Smooth muscle cell (in vitro differentiated cells): ENCODE measurements around the gene MACROH2A1. TPM values are rescaled to one million over a fixed set of nuclear protein-coding genes. Genes with fewer than 3 reads are reported as not detected.
A peak's percentile ranks its signal among the peaks of the same experiment; 100 is the strongest.

Source experiments
- DNase-seq: peaks from one replicate; lab custom pipeline; 2025; ENCODE audit not compliant: unreplicated experiment; lab: John Stamatoyannopoulos, UW
- H2AFZ ChIP-seq: fragments of 200-600 bp; sonication (generic); 2 replicates; pipeline ENCODE4 v1.6.0; 2016; ENCODE audit warnings: antibody characterized with exemption, low read depth, mild to moderate bottlenecking
- H3F3A ChIP-seq: fragments of 200-600 bp; sonication (generic); 2 replicates; pipeline ENCODE4 v1.6.0; 2017; ENCODE audit warnings: antibody characterized with exemption, low read depth
- H3K27ac ChIP-seq: fragments of 200-600 bp; sonication (generic); 2 replicates; pipeline ENCODE4 v1.5.1; 2016; ENCODE audit warnings: low read depth, mild to moderate bottlenecking
- H3K27me3 ChIP-seq: fragments of 200-600 bp; sonication (generic); 2 replicates; pipeline ENCODE4 v1.6.1; 2016; ENCODE audit warnings: low read depth, mild to moderate bottlenecking
- H3K36me3 ChIP-seq: fragments of 200-600 bp; sonication (generic); 2 replicates; pipeline ENCODE4 v1.5.1; 2016; ENCODE audit warnings: low read depth
- H3K4me1 ChIP-seq: fragments of 200-600 bp; sonication (generic); 2 replicates; pipeline ENCODE4 v1.5.1; 2016; ENCODE audit warnings: low read depth
- H3K4me2 ChIP-seq: fragments of 200-600 bp; sonication (generic); 2 replicates; pipeline ENCODE4 v1.6.0; 2016; ENCODE audit warnings: mild to moderate bottlenecking
- H3K4me3 ChIP-seq: fragments of 200-600 bp; sonication (generic); 2 replicates; pipeline ENCODE4 v1.5.1; 2016; ENCODE audit warnings: mild to moderate bottlenecking
- H3K79me2 ChIP-seq: fragments of 200-600 bp; sonication (generic); 2 replicates; pipeline ENCODE4 v1.6.0; 2016; ENCODE audit warnings: low read depth, mild to moderate bottlenecking
- H3K9ac ChIP-seq: fragments of 200-600 bp; sonication (generic); 2 replicates; pipeline ENCODE4 v1.6.0; 2016; ENCODE audit warnings: low read depth
- H3K9me3 ChIP-seq: fragments of 200-600 bp; sonication (generic); replicated peaks from 2 replicates; pipeline ENCODE4 v1.5.1; 2016; ENCODE audit warnings: low read depth
- H4K20me1 ChIP-seq: fragments of 200-600 bp; sonication (generic); 2 replicates; pipeline ENCODE4 v1.6.0; 2016; ENCODE audit warnings: low read depth
- CTCF ChIP-seq: fragments of 200-600 bp; sonication (generic); IDR thresholded peaks from 2 replicates; pipeline ENCODE4 v1.5.1; 2017; ENCODE audit warnings: borderline replicate concordance, mild to moderate bottlenecking, antibody characterized with exemption; ENCODE audit not compliant: insufficient read depth, poor library complexity, severe bottlenecking
- WGBS: methylation state at CpG from one replicate; pipeline ENCODE4 v1.1.7; 2016; ENCODE audit warnings: low lambda C conversion rate; 5-methylcytosine and 5-hydroxymethylcytosine counted together
- polyA plus RNA-seq: library from polyadenylated mRNA; unstranded; fragments of >200 nt; fragmentation: Nextera tagmentation; extraction: Ambion mirVana; gene quantifications from 2 replicates; pipeline ENCODE4 v1.2.1, GENCODE V29; 2016
- total RNA-seq: library from RNA; depleted of rRNA; stranded (reverse); fragments of >200 nt; gene quantifications from 2 replicates; pipeline ENCODE4 v1.2.3, GENCODE V29; 2014

The MACROH2A1 gene
- total and polyA plus RNA-seq, 2 experiments from 2014 or later: 309 to 371 TPM

GRCh38 chr5:135382106-135382790 lies 16.8 kb downstream of the MACROH2A1 start:
- DNase-seq: no peak
- H3K79me2 ChIP-seq: peaks cover 76% of the 10 kb centered on the region
- peaks cover 5% of the 10 kb centered on the region for H3K4me1 ChIP-seq
- no peaks in the 10 kb centered on the region for H3K36me3 ChIP-seq
- peak overlapping the region; percentile 45 for H3K9ac ChIP-seq
- H2AFZ ChIP-seq: no peak overlapping the region
- H3F3A ChIP-seq: peaks cover 33% of the 10 kb centered on the region
- H3K9me3 ChIP-seq: no peaks in the 10 kb centered on the region
- no peak for TF ChIP-seq CTCF
- no peaks in the 10 kb centered on the region for H3K27me3 ChIP-seq
- H3K4me3 ChIP-seq: no peak overlapping the region
- WGBS: 14% methylated on average over 3 of the region's 3 CpGs
- H4K20me1 ChIP-seq: peaks cover 24% of the 10 kb centered on the region
- peak overlapping the region; percentile 45 for H3K4me2 ChIP-seq
- H3K27ac ChIP-seq: peak overlapping the region; percentile 89

- TF ChIP-seq CTCF: no peak
- 73% methylated on average over 7 of the region's 7 CpGs for WGBS
- peak overlapping the region; percentile 50 for H3K4me2 ChIP-seq
- peaks cover 19% of the 10 kb centered on the region for H3F3A ChIP-seq
- H3K4me1 ChIP-seq: peaks cover 6% of the 10 kb centered on the region
- peaks cover 49% of the 10 kb centered on the region for H4K20me1 ChIP-seq
- H2AFZ ChIP-seq: no peak overlapping the region
- no peaks in the 10 kb centered on the region for H3K27me3 ChIP-seq
- H3K79me2 ChIP-seq: peaks cover 77% of the 10 kb centered on the region
- no peak for DNase-seq
- no peaks in the 10 kb centered on the region for H3K9me3 ChIP-seq
- H3K9ac ChIP-seq: peak overlapping the region; percentile 55
- H3K4me3 ChIP-seq: no peak overlapping the region
- peaks cover 9% of the 10 kb centered on the region for H3K36me3 ChIP-seq
- H3K27ac ChIP-seq: peak overlapping the region; percentile 89
These were observed 19.9 kb downstream of the MACROH2A1 start for GRCh38 chr5:135379046-135379654.

- Histone ChIP-seq H3K36me3 (peaks cover 9% of the 10 kb centered on the region), H2AFZ (no peak overlapping the region), H3K9ac (peak overlapping the region; percentile 55), H3K27ac (peak overlapping the region; percentile 89), H3F3A (peaks cover 12% of the 10 kb centered on the region), H3K9me3 (no peaks in the 10 kb centered on the region), H3K27me3 (no peaks in the 10 kb centered on the region), H3K4me3 (no peak overlapping the region), H3K4me1 (peaks cover 6% of the 10 kb centered on the region), H3K4me2 (peak overlapping the region; percentile 50), H3K79me2 (peaks cover 84% of the 10 kb centered on the region), H4K20me1 (peaks cover 61% of the 10 kb centered on the region)
- 43% methylated on average over 17 of the region's 17 CpGs for WGBS
- TF ChIP-seq CTCF: no peak
- DNase-seq: no peak
These were observed 21.0 kb downstream of the MACROH2A1 start for GRCh38 chr5:135377751-135378680.
